Subcutaneous abdominal adipose tissue (tissue), 5 donors: ENCODE measurements around the gene IL1R1.

Experiments used
- H3K27ac ChIP-seq: one replicate; pipeline ENCODE4 v1.7.0; 2013; ENCODE audit warnings: low read depth, mild to moderate bottlenecking, inconsistent platforms, low read length, moderate library complexity
- H3K27me3 ChIP-seq, 5 donors: one replicate each; pipeline ENCODE4 v1.7.0; 2013; ENCODE audit warnings: low read length in 5 of 5, inconsistent platforms in 1 of 5; ENCODE audit not compliant: control insufficient read depth in 5 of 5, insufficient read depth in 4 of 5
- H3K36me3 ChIP-seq, 5 donors: one replicate each; pipeline ENCODE4 v1.7.0; 2013; ENCODE audit warnings: low read length in 5 of 5; ENCODE audit not compliant: control insufficient read depth in 5 of 5, insufficient read depth in 5 of 5
- H3K4me1 ChIP-seq, 5 donors: one replicate each; pipeline ENCODE4 v1.7.0; 2013; ENCODE audit warnings: low read length in 5 of 5, mild to moderate bottlenecking in 3 of 5, moderate library complexity in 1 of 5; ENCODE audit not compliant: control insufficient read depth in 5 of 5, insufficient read depth in 5 of 5
- H3K4me3 ChIP-seq, 5 donors: one replicate each; pipeline ENCODE4 v1.7.0; 2013; ENCODE audit warnings: low read length in 5 of 5, low read depth in 1 of 5
- H3K9ac ChIP-seq, 5 donors: one replicate each; pipeline ENCODE4 v1.7.0; 2013; ENCODE audit warnings: low read length in 5 of 5, mild to moderate bottlenecking in 4 of 5, moderate library complexity in 3 of 5
- H3K9me3 ChIP-seq, 5 donors: one replicate each; pipeline ENCODE4 v1.7.0; 2013; ENCODE audit warnings: low read length in 5 of 5; ENCODE audit not compliant: control insufficient read depth in 5 of 5
- donor health status: healthy.
- donor health status: healthy.
- donor health status: healthy.
- donor health status: healthy.
- donor health status: healthy.

The IL1R1 gene

DNA sequence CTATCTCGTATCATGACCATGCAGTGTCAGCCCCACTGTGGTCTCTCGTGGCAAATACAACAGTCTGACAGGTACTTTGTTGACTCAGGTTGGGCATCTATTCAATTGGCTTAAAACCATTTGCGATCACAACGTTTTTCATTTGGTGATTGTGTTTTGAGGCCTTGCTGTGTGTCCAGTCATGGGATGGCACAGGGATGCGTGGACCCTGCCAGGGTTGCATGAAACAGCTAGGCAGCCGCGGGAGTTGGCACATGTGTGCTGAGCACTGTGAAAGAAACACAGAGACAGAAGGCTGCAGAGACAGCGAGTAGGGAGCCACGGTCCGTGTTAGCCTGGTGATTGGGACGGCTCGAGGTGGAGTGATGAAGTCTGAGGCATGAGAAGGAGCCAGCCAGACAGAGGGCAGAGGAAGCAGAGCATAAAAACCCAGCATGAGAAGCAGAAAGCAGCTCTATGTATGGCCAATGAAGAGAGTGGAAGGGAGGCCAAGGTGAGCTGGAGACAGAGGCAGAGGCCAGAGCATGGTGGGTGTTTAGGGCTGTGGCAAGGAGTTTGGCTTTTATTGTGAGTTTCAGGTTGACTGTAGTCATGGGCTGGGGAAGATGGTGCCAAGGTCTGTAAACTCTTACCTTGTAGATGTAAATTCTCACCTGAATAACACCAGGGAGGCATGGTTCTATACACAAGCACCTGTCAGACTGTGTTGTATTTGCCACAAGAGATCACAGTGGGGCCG lies 31.8 kb upstream of the IL1R1 start:
- peaks cover 0 to 6% (median under 1%) of the 10 kb centered on the region in 5 donors for H3K4me1 ChIP-seq
- no peak overlapping the region for H3K9ac ChIP-seq
- H3K4me3 ChIP-seq, result no peak overlapping the region
- H3K9me3 ChIP-seq, result no peaks in the 10 kb centered on the region
- H3K27me3 ChIP-seq, result no peaks in the 10 kb centered on the region
- no peaks in the 10 kb centered on the region for H3K36me3 ChIP-seq
- no peak overlapping the region for H3K27ac ChIP-seq

DNA sequence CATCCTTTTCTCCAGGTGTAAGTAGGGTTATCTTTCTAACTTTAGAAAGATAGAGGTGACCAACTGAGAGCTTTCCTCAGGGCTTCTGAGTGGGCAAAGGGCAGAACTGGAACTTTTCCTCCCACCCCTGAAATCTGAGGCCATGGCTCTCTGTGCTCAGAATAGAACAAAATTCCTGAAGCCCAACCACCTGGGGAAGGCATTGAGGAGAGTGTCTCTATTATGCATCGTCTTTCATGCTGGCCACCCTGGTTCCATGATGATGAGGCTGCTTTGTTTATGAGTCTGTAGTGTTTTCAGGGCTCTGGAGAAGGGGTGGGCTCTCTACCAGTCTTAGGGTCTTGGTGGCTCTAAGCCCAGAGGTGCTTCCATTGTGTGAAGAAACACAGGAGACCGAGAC lies 30.7 kb upstream of the IL1R1 start:
- Histone ChIP-seq H3K4me1 (peaks cover 0 to 10% (median 6%) of the 10 kb centered on the region in 5 donors), H3K9ac (no peak overlapping the region), H3K36me3 (no peaks in the 10 kb centered on the region), H3K9me3 (no peaks in the 10 kb centered on the region), H3K27ac (no peak overlapping the region), H3K4me3 (no peak overlapping the region), H3K27me3 (no peaks in the 10 kb centered on the region)

GRCh38 chr2:102112271-102112670 lies 30.3 kb upstream of the IL1R1 start:
- no peaks in the 10 kb centered on the region for H3K36me3 ChIP-seq
- H3K4me1 ChIP-seq, result peaks cover 3 to 15% (median 6%) of the 10 kb centered on the region in 5 donors
- no peak overlapping the region for H3K27ac ChIP-seq

DNA sequence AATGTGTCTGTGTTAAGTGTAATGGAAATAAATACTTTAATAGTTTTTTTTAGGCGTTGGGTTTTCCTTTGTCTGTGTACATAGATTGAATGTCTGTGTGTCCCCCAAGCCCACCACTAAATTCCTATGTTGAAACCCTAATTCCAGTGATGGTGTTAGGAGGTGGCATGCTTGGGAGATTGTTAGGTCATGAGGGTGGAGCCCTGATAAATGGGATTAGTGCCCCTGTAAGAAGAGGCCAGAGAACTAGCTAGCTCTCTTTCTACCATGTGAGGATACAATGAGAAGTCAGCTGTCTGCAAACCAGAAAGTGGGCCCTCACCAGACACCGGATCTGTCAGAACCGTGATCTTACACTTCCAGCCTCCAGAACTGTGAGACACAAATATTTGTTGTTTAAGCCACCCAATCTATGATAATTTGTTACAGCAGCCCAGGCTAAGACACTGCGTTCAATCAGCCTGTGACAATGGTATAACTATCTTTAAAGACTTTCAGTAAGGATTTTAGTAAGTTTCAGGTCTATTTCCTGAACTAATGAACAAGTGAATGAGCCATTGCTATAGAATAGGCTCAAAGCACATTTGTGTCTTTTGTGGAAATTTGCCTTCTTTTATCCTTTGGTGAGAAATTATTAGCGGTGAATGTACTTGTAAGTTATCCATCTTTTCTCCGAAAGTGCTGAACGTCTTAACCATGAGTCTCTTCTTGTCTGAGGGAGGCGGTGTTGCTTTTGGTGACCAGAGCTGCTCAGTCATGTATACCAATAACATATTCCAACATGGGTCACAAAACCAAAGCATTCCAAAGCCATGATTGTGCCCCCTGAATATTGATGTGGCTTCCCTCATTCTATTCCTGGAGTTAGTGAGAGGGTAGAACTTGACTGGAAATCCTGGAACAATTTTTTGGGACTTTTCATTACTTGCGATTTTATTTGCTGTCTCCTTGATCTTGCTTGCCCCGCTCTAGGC lies 29.6 kb upstream of the IL1R1 start:
- Histone ChIP-seq H3K27ac (no peak overlapping the region), H3K9me3 (no peaks in the 10 kb centered on the region)

More at GRCh38 chr2:102112271-102112670, 30.3 kb upstream of the IL1R1 start:
- H3K9me3 ChIP-seq, result no peaks in the 10 kb centered on the region
- no peak overlapping the region for H3K4me3 ChIP-seq
- no peak overlapping the region for H3K9ac ChIP-seq
- H3K27me3 ChIP-seq, result no peaks in the 10 kb centered on the region

DNA sequence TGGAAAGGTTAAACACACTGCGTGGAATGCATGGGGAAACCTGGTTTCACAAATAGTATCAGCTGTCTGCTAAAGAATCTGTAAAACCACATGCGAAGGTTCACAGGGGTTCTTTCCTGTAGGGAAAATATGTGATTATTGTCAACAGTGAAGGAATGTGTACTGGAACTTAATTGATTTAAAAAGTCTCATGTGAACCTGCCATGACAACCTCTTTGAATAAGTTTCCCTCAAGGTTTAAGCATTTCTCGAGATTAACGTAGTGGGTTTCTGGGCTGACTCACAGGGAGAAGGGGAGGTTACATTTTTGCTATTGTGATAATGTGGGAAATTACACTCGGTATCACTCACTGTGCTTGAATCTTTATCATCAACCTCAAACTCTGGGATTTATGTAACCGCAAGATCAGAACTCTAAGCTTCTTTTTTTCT lies 28.2 kb upstream of the IL1R1 start:
- Histone ChIP-seq H3K4me1 (peaks cover 3 to 18% (median 6%) of the 10 kb centered on the region in 5 donors), H3K27me3 (no peaks in the 10 kb centered on the region), H3K27ac (no peak overlapping the region), H3K9me3 (no peaks in the 10 kb centered on the region), H3K4me3 (no peak overlapping the region), H3K36me3 (no peaks in the 10 kb centered on the region), H3K9ac (no peak overlapping the region)

More for the DNA sequence above, 29.6 kb upstream of the IL1R1 start:
- H3K36me3 ChIP-seq, result no peaks in the 10 kb centered on the region
- H3K4me1 ChIP-seq, result peaks cover 3 to 18% (median 6%) of the 10 kb centered on the region in 5 donors
- no peaks in the 10 kb centered on the region for H3K27me3 ChIP-seq
- no peak overlapping the region for H3K9ac ChIP-seq
- no peak overlapping the region for H3K4me3 ChIP-seq

- Histone ChIP-seq H3K9me3 (no peaks in the 10 kb centered on the region), H3K4me1 (peaks cover 3 to 18% (median 5%) of the 10 kb centered on the region in 5 donors), H3K9ac (no peak overlapping the region), H3K27ac (no peak overlapping the region), H3K36me3 (no peaks in the 10 kb centered on the region), H3K27me3 (no peaks in the 10 kb centered on the region), H3K4me3 (no peak overlapping the region)
These were observed 27.6 kb upstream of the IL1R1 start for GRCh38 chr2:102114851-102115497.

DNA sequence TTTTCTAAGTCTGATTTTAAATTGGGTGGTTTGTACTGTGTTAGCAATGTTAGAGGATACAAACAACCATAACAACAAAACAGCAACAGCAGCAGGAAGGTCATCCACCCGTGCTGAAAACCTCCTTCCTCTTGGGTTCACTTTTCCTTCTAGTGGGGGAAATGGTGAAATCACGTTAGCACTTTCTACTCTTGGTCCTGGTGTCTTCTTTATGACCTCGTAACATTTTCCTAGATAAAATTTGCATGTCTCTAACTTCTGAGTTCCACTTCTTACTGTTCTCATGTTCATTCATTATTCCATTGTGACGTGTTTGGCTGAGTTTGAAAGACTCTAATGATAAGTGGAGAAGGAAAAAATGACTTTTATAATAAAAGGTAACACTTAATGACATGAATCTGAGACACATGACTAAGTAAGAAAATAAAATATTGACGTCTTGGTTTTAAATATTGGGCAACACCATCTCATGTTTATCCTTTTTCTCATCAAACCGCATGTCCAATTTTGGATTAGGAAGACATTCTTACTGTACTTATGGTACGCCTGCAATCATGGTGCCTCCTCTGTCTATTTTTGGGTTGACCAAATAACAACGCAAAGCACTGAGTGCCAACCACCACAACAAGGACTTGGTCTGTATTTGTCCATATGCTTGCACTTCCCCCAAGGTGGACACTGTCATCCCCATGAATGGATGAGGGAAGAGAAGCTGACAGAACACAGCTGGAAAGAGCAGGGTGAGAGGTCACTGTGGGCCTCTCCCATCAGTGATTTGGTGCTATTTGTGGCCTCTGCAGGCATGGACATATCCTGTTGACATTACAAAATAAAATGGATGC lies 25.7 kb upstream of the IL1R1 start:
- H3K27me3 ChIP-seq, result no peaks in the 10 kb centered on the region
- H3K9me3 ChIP-seq, result no peaks in the 10 kb centered on the region
- H3K4me1 ChIP-seq, result peaks cover 0 to 32% (median 3%) of the 10 kb centered on the region in 5 donors
- H3K4me3 ChIP-seq, result no peak overlapping the region
- H3K36me3 ChIP-seq, result no peaks in the 10 kb centered on the region
- no peak overlapping the region for H3K27ac ChIP-seq
- H3K9ac ChIP-seq, result no peak overlapping the region

GRCh38 chr2:102117472-102117858 lies 25.1 kb upstream of the IL1R1 start:
- H3K9me3 ChIP-seq, result no peaks in the 10 kb centered on the region
- no peaks in the 10 kb centered on the region for H3K27me3 ChIP-seq
- H3K4me1 ChIP-seq, result peaks cover 0 to 35% (median 8%) of the 10 kb centered on the region in 5 donors
- no peak overlapping the region for H3K9ac ChIP-seq
- H3K27ac ChIP-seq, result no peak overlapping the region
- no peak overlapping the region for H3K4me3 ChIP-seq
- no peaks in the 10 kb centered on the region for H3K36me3 ChIP-seq

- Histone ChIP-seq H3K36me3 (no peaks in the 10 kb centered on the region), H3K27me3 (no peaks in the 10 kb centered on the region), H3K4me1 (peaks cover 0 to 36% (median 11%) of the 10 kb centered on the region in 5 donors), H3K27ac (no peak overlapping the region), H3K9me3 (no peaks in the 10 kb centered on the region), H3K4me3 (no peak overlapping the region), H3K9ac (no peak overlapping the region)
These were observed 23.3 kb upstream of the IL1R1 start for GRCh38 chr2:102119255-102119654.
